ENCODE results near the gene CCNB2.
"Not testable (repeated sequence)": the region's sequence is repeated elsewhere in the genome, so short reads cannot be mapped to it uniquely, and the experiment has no call there.

The CCNB2 gene

GRCh38 chr15:59104912-59105732, at the start of gene CCNB2:
Gene CCNB2 (plus strand): TSS chr15:59105146. CDS start chr15:59105269, 123 bp downstream.
- DNase-seq = peak; percentile 5 to 91 (median 70)

GRCh38 chr15:59059076-59059597, 45.8 kb upstream of the CCNB2 start:
- no peak for DNase-seq

- no peak for DNase-seq
Measured at GRCh38 chr15:59060348-59060747, 44.6 kb upstream of the CCNB2 start.

- DNase-seq = no peak
Measured at GRCh38 chr15:59063042-59063441, 41.9 kb upstream of the CCNB2 start.

GRCh38 chr15:59069430-59069829, 35.5 kb upstream of the CCNB2 start:
- DNase-seq = no peak

- DNase-seq = no peak
Measured at GRCh38 chr15:59074607-59075006, 30.3 kb upstream of the CCNB2 start.

- no peak for DNase-seq
Measured at GRCh38 chr15:59087731-59088130, 17.2 kb upstream of the CCNB2 start.

GRCh38 chr15:59094077-59094476, 10.9 kb upstream of the CCNB2 start:
- no peak for DNase-seq

GRCh38 chr15:59096429-59096828, 8.5 kb upstream of the CCNB2 start:
- DNase-seq = no peak

- DNase-seq = no peak
Measured at GRCh38 chr15:59099162-59099685, 5.7 kb upstream of the CCNB2 start.

- DNase-seq = peak in 9 of 51 donors; percentile 11 to 43 (median 29)
Measured at GRCh38 chr15:59104602-59104911, 389 bp upstream of the CCNB2 start.

- no peak for DNase-seq
Measured at GRCh38 chr15:59105854-59106253, 908 bp downstream of the CCNB2 start.

GRCh38 chr15:59111251-59111650, 6.3 kb downstream of the CCNB2 start:
- no peak for DNase-seq

GRCh38 chr15:59115047-59115446, 10.1 kb downstream of the CCNB2 start:
- DNase-seq = no peak

GRCh38 chr15:59116141-59116540, 11.2 kb downstream of the CCNB2 start:
- no peak for DNase-seq

GRCh38 chr15:59116771-59117170, 11.8 kb downstream of the CCNB2 start:
- no peak for DNase-seq

- DNase-seq = no peak
Measured at GRCh38 chr15:59119625-59120024, 14.7 kb downstream of the CCNB2 start.

- DNase-seq = no peak
Measured at GRCh38 chr15:59120937-59121336, 16.0 kb downstream of the CCNB2 start.

- DNase-seq = no peak
Measured at GRCh38 chr15:59124261-59124660, 19.3 kb downstream of the CCNB2 start.

- not testable (repeated sequence) for DNase-seq
Measured at GRCh38 chr15:59125683-59126082, 20.7 kb downstream of the CCNB2 start.

- DNase-seq = not testable (repeated sequence)
Measured at GRCh38 chr15:59127255-59127654, 22.3 kb downstream of the CCNB2 start.

- DNase-seq = no peak
Measured at GRCh38 chr15:59131456-59131855, 26.5 kb downstream of the CCNB2 start.

GRCh38 chr15:59131969-59132562, 27.1 kb downstream of the CCNB2 start:
- DNase-seq = no peak
